ENCODE data around the gene NHLRC2. TPM values are rescaled to one million over a fixed set of nuclear protein-coding genes. Genes with fewer than 3 reads are reported as not detected.

Gene NHLRC2
- total RNA-seq, 1 experiment from 2014 or later, result 39.8 TPM

DNA sequence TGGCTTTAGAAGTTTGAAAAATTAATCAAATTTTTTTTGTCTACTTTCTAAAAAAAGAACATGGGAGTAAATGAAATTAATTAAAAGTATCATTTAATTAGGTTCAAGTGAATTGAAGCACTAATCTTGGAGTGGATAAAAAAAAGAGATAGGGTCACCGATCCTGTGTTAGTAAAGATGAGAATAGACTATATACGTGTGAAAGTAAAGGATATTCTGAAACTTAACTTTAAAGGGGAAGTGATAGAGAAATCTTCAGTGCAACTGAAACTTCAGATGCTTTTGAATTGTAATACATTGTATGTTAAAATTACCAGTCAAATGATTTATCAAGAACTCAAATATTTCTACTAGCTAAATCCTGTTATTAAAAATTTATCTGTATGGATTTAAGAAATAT, 4.8 kb downstream of the NHLRC2 start:
- H3K36me3 Mint-ChIP-seq (ENCODE audit: insufficient read depth, unreplicated experiment), result peaks cover 42% of the 10 kb centered on the region
- ChIA-PET CTCF (interaction anchor here (1.4 kb wide), 1 partner anchor 60 kb away, joined by 4 read pairs; no protein-coding TSS in a partner anchor), POLR2A (interaction anchor here (2.0 to 2.3 kb wide), 2 partner anchors 8 to 202 kb away, joined by 6 to 10 read pairs; no protein-coding TSS in a partner anchor)
- TF ChIP-seq, protein P1, sequence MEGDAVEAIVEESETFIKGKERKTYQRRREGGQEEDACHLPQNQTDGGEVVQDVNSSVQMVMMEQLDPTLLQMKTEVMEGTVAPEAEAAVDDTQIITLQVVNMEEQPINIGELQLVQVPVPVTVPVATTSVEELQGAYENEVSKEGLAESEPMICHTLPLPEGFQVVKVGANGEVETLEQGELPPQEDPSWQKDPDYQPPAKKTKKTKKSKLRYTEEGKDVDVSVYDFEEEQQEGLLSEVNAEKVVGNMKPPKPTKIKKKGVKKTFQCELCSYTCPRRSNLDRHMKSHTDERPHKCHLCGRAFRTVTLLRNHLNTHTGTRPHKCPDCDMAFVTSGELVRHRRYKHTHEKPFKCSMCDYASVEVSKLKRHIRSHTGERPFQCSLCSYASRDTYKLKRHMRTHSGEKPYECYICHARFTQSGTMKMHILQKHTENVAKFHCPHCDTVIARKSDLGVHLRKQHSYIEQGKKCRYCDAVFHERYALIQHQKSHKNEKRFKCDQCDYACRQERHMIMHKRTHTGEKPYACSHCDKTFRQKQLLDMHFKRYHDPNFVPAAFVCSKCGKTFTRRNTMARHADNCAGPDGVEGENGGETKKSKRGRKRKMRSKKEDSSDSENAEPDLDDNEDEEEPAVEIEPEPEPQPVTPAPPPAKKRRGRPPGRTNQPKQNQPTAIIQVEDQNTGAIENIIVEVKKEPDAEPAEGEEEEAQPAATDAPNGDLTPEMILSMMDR (IDR thresholded peaks at IDR 0.05; ENCODE audit: unreplicated experiment), result no peak
- peaks cover 11% of the 10 kb centered on the region for H3K4me1 Mint-ChIP-seq (ENCODE audit: insufficient read depth, unreplicated experiment)
- H3K27me3 Mint-ChIP-seq (ENCODE audit: insufficient read depth, unreplicated experiment), result no peaks in the 10 kb centered on the region
- intact Hi-C loops (cut with micrococcal nuclease), result loop anchor here (5.0 kb wide), 1 partner anchor 152 kb away; no protein-coding TSS in a partner anchor
- no peak overlapping the region for H3K27ac Mint-ChIP-seq (ENCODE audit: low read depth, unreplicated experiment)
- peaks cover 7% of the 10 kb centered on the region for H3K9me3 Mint-ChIP-seq (ENCODE audit: unreplicated experiment)
- DNase-seq (ENCODE audit: unreplicated experiment), result no peak
- no TSS peak for BruUV-seq (replicated peaks)
- no peak overlapping the region for H3K4me3 Mint-ChIP-seq (ENCODE audit: unreplicated experiment)

DNA sequence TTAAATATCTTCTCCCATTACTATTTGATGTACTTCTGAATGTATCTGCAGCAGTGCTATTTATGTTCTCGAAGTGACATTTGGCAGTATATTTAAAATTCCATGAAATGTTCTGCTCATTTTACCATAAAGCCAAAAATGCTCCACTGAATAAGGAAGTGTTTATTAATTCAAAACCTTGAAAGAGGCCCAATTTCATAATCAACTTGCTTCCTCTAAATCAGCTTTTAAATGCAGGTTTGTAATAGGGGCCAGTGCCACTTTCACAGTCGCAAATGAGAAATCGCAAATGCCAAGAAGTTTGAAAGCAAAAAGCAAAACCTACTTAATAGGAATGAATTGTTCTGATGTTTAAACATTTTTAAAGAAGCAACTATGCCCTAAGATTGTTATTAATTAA, 11.4 kb downstream of the NHLRC2 start:
- Mint-ChIP-seq H3K36me3 (ENCODE audit: insufficient read depth, unreplicated experiment) (peaks cover 20% of the 10 kb centered on the region), H3K27me3 (ENCODE audit: insufficient read depth, unreplicated experiment) (no peaks in the 10 kb centered on the region), H3K27ac (ENCODE audit: low read depth, unreplicated experiment) (no peak overlapping the region), H3K4me1 (ENCODE audit: insufficient read depth, unreplicated experiment) (no peaks in the 10 kb centered on the region), H3K4me3 (ENCODE audit: unreplicated experiment) (no peak overlapping the region), H3K9me3 (ENCODE audit: unreplicated experiment) (peaks cover 4% of the 10 kb centered on the region)
- DNase-seq (ENCODE audit: unreplicated experiment), result no peak
- ChIA-PET POLR2A (no interaction called here), CTCF (no interaction called here)
- no TSS peak for BruUV-seq (replicated peaks)
- TF ChIP-seq, protein P1 (IDR thresholded peaks at IDR 0.05; ENCODE audit: unreplicated experiment), result no peak
- intact Hi-C loops (cut with micrococcal nuclease), result no loop called here

DNA sequence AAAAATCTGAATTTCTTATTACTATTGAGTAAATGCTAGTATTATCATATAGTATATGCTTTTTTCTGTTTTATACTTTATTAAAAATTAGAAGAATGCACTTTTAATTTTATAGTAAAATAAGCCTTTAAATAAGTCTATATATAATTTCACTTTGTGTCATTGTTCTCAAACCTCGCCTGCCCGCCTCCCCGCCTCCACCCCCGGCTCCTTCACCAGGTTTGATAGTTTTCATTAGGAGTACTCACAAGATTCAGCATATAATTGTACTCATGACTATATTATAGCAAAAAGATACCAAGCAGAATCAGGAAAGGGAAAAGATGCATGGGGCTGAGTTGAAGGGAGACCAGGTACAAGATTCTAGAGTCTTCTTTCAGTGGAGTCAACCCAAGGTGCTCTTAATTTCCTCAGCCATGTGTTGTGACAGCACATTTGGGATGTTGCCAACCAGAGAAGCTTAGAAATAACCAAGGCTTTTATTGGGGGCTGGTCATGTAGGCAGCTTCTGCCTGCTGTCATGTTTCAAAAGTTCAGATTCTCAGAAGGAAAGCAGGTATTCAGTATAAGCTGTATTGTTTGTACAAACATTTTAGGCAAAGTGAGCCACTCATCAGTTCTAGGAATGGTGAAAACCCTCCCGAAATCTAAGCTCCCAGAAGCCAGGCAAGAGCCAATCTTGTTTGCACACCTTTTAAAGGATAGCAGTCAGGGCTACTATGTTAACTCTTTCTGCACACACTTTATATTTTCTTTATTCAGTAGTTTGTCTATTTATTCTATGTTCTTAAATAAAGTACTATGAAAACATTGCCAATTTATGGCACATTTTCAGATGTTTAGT, 12.3 kb downstream of the NHLRC2 start:
- H3K4me1 Mint-ChIP-seq (ENCODE audit: insufficient read depth, unreplicated experiment), result no peaks in the 10 kb centered on the region
- H3K9me3 Mint-ChIP-seq (ENCODE audit: unreplicated experiment), result no peaks in the 10 kb centered on the region
- no peak for DNase-seq (ENCODE audit: unreplicated experiment)
- CTCF ChIA-PET, result interaction anchor here (0.7 kb wide), 1 partner anchor 252 kb away, joined by 3 read pairs; no protein-coding TSS in a partner anchor
- POLR2A ChIA-PET, result interaction anchor here (0.8 to 2.2 kb wide), 3 partner anchors 9 to 39 kb away, joined by 3 to 6 read pairs (median 6); no protein-coding TSS in a partner anchor
- TF ChIP-seq, protein P1 (IDR thresholded peaks at IDR 0.05; ENCODE audit: unreplicated experiment), result no peak
- BruUV-seq (replicated peaks), result no TSS peak
- intact Hi-C loops (cut with micrococcal nuclease), result no loop called here
- peaks cover 14% of the 10 kb centered on the region for H3K36me3 Mint-ChIP-seq (ENCODE audit: insufficient read depth, unreplicated experiment)
- no peaks in the 10 kb centered on the region for H3K27me3 Mint-ChIP-seq (ENCODE audit: insufficient read depth, unreplicated experiment)
- no peak overlapping the region for H3K27ac Mint-ChIP-seq (ENCODE audit: low read depth, unreplicated experiment)
- no peak overlapping the region for H3K4me3 Mint-ChIP-seq (ENCODE audit: unreplicated experiment)

DNA sequence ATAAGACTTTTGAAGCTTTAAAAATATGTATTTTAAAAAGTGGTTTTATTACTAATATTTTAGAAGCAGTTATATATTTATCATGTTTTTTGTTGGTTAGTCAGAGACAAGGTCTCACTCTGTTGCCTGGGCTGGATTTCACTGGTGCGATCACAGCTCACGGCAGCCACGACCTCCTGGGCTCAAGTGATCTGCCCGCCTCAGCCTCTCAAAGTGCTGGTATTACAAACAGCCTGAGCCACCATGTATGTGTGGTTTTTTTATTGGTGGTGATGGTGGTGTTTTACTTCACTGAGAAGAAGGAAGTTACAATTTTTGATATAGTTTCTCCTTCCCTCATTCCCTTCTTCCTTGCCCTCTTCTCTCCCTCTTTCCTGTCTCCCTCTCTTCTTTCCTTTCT, 13.4 kb downstream of the NHLRC2 start:
- TF ChIP-seq, protein P1 (IDR thresholded peaks at IDR 0.05; ENCODE audit: unreplicated experiment), result no peak

More for the DNA sequence above, 13.4 kb downstream of the NHLRC2 start:
- intact Hi-C loops (cut with micrococcal nuclease), result no loop called here
- Mint-ChIP-seq H3K36me3 (ENCODE audit: insufficient read depth, unreplicated experiment) (peaks cover 13% of the 10 kb centered on the region), H3K4me1 (ENCODE audit: insufficient read depth, unreplicated experiment) (no peaks in the 10 kb centered on the region), H3K27ac (ENCODE audit: low read depth, unreplicated experiment) (no peak overlapping the region), H3K4me3 (ENCODE audit: unreplicated experiment) (no peak overlapping the region), H3K27me3 (ENCODE audit: insufficient read depth, unreplicated experiment) (no peaks in the 10 kb centered on the region), H3K9me3 (ENCODE audit: unreplicated experiment) (no peaks in the 10 kb centered on the region)
- no TSS peak for BruUV-seq (replicated peaks)
- ChIA-PET POLR2A (interaction anchor here (0.8 to 2.2 kb wide), 3 partner anchors 10 to 1149 kb away, joined by 3 to 6 read pairs (median 6); no protein-coding TSS in a partner anchor), CTCF (no interaction called here)
- DNase-seq (ENCODE audit: unreplicated experiment), result no peak
